Ovary (tissue), 3 donors: ENCODE data around the gene PKD2.
"Not testable (repeated sequence)": the region's sequence is repeated elsewhere in the genome, so short reads cannot be mapped to it uniquely, and the experiment has no call there.

Source experiments
- CTCF ChIP-seq, 3 donors: fragments of 450-650 bp in 2 of 3; fragments of 200-600 bp in 1 of 3; IDR thresholded peaks; one replicate each; pipeline versions ENCODE4 v1.5.1 to v1.8.0; 2016 to 2022; ENCODE audit warnings: antibody characterized with exemption in 3 of 3, mild to moderate bottlenecking in 1 of 3
- POLR2A ChIP-seq: fragments of 450-650 bp; IDR thresholded peaks from one replicate; pipeline ENCODE4 v1.6.1; 2017; ENCODE audit warnings: antibody characterized with exemption, mild to moderate bottlenecking, moderate library complexity
- donor health status: DM: no; HTN: no; CAD: no.

GRCh38 chr4:88122260-88122659, 114.8 kb downstream of the PKD2 start:
- TF ChIP-seq CTCF (IDR thresholded peaks at IDR 0.05); POLR2A: not testable (repeated sequence)
